ENCODE measurements around the gene DIO3. TPM values are rescaled to one million over a fixed set of nuclear protein-coding genes. Genes with fewer than 3 reads are reported as not detected.

Gene DIO3
- polyA plus RNA-seq, 2 donors, result 0.20 to 0.64 TPM

Other genes starting within 250 kb of the DIO3 start
- gene PPP2R5C, start 200.2 kb downstream of the DIO3 start, polyA plus RNA-seq, result 10 to 100 TPM; 64.8 to 87.3 TPM